Measurements from ENCODE around the gene TMEM119. TPM values are rescaled to one million over a fixed set of nuclear protein-coding genes. Genes with fewer than 3 reads are reported as not detected.
A peak's percentile ranks its signal among the peaks of the same experiment; 100 is the strongest.

Gene TMEM119
- total and polyA plus RNA-seq, 9 of the 15 experiments (the other 6 are each of a cell fraction or from before 2014, with no cell fraction given) = 0.18 TPM; not detected in 8

DNA sequence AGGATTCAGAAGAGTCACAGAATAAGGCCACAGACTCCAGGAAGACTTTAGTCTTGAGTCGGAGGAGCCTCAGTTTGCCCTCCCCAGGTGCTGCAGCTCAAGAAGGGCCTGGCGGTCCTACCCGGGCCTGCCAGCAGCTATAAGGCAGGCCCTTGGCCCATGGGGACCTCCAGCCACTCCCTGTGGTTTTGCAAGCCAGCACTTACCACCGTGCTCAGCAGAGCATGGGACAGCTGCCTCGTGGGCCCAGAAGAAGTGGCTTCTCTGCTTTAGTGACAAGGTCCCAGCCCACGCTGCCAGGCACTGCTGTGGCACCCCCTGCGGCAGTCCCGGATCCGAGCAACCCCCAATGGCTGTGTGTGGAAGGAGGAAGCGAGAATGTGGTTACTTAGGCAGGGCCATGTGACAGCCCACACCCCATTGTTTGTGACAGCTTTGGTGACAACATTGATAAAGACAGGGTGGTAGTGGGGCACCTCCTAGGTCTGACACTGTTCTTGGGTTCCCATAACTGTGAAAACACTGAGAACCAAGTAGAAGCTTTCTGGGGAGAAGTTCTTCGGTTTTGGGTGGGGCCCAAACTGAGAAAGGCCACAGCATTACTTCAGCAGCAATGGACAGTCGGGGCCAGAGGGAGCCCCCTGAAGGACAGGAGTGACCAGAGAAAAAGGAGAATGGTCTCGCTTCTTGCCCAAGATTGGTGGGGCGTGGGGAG lies 35.8 kb upstream of the TMEM119 start, which contains the start of gene SELPLG (continued):
- no peak for TF ChIP-seq CREB1 (IDR thresholded peaks at IDR 0.05)
- TF ChIP-seq CREB1 (CRISPR knock-in tag; IDR thresholded peaks at IDR 0.05) = 0 out of 2 replicates have a peak, but pooled peaks have one; percentile 23
- no peak for TF ChIP-seq HNRNPLL (IDR thresholded peaks at IDR 0.05; ENCODE audit: low read depth, low read length, poor library complexity, severe bottlenecking)
- TF ChIP-seq HDAC1 (IDR thresholded peaks at IDR 0.05) = no peak
- TF ChIP-seq GABPA (tag; conservative IDR thresholded peaks at IDR 0.05; ENCODE audit: low read depth) = no peak
- peak in 1 of 2 experiments; percentile 75; a peak in 1 of 4 replicates for TF ChIP-seq MAZ (CRISPR knock-in tag; conservative IDR thresholded peaks at IDR 0.05 in 1 of 2, IDR thresholded peaks at IDR 0.05 in 1 of 2)
- TF ChIP-seq, protein P1, sequence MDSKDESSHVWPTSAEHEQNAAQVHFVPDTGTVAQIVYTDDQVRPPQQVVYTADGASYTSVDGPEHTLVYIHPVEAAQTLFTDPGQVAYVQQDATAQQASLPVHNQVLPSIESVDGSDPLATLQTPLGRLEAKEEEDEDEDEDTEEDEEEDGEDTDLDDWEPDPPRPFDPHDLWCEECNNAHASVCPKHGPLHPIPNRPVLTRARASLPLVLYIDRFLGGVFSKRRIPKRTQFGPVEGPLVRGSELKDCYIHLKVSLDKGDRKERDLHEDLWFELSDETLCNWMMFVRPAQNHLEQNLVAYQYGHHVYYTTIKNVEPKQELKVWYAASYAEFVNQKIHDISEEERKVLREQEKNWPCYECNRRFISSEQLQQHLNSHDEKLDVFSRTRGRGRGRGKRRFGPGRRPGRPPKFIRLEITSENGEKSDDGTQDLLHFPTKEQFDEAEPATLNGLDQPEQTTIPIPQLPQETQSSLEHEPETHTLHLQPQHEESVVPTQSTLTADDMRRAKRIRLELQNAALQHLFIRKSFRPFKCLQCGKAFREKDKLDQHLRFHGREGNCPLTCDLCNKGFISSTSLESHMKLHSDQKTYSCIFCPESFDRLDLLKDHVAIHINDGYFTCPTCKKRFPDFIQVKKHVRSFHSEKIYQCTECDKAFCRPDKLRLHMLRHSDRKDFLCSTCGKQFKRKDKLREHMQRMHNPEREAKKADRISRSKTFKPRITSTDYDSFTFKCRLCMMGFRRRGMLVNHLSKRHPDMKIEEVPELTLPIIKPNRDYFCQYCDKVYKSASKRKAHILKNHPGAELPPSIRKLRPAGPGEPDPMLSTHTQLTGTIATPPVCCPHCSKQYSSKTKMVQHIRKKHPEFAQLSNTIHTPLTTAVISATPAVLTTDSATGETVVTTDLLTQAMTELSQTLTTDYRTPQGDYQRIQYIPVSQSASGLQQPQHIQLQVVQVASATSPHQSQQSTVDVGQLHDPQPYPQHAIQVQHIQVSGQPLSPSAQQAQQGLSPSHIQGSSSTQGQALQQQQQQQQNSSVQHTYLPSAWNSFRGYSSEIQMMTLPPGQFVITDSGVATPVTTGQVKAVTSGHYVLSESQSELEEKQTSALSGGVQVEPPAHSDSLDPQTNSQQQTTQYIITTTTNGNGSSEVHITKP (IDR thresholded peaks at IDR 0.05; ENCODE audit: partially characterized antibody) = no peak
- TF ChIP-seq SIN3A (IDR thresholded peaks at IDR 0.05; ENCODE audit: borderline replicate concordance in 2 of 2, control insufficient read depth in 1 of 2, low read depth in 2 of 2, low read length in 2 of 2) = no peak
- TF ChIP-seq SRSF3 (IDR thresholded peaks at IDR 0.05; ENCODE audit: insufficient read depth, low read length) = no peak
- no peak for TF ChIP-seq NFYB (IDR thresholded peaks at IDR 0.05; ENCODE audit: extremely low read depth, insufficient read length)
- TF ChIP-seq TAF9B (IDR thresholded peaks at IDR 0.05; ENCODE audit: partially characterized antibody) = no peak
- no peak for TF ChIP-seq CHD4 (IDR thresholded peaks at IDR 0.05; ENCODE audit: insufficient read depth, insufficient replicate concordance, low read depth, low read length, poor library complexity, severe bottlenecking)
- no peak for TF ChIP-seq SRSF7 (optimal IDR thresholded peaks at IDR 0.05; ENCODE audit: low read depth, low read length)
- peak; percentile 58; the same call in 1 of the 2 replicates for TF ChIP-seq ELF2 (CRISPR knock-in tag; IDR thresholded peaks at IDR 0.05)
- no peak for TF ChIP-seq SLC30A9 (CRISPR knock-in tag; IDR thresholded peaks at IDR 0.05)
- no peak for TF ChIP-seq GATAD2A (IDR thresholded peaks at IDR 0.05)
- no peak for TF ChIP-seq RCOR1 (IDR thresholded peaks at IDR 0.05; ENCODE audit: borderline replicate concordance in 1 of 2, low read depth in 2 of 2, low read length in 2 of 2)
- no peak for TF ChIP-seq MCM2 (IDR thresholded peaks at IDR 0.05; ENCODE audit: low read depth)
- TF ChIP-seq, protein P2, sequence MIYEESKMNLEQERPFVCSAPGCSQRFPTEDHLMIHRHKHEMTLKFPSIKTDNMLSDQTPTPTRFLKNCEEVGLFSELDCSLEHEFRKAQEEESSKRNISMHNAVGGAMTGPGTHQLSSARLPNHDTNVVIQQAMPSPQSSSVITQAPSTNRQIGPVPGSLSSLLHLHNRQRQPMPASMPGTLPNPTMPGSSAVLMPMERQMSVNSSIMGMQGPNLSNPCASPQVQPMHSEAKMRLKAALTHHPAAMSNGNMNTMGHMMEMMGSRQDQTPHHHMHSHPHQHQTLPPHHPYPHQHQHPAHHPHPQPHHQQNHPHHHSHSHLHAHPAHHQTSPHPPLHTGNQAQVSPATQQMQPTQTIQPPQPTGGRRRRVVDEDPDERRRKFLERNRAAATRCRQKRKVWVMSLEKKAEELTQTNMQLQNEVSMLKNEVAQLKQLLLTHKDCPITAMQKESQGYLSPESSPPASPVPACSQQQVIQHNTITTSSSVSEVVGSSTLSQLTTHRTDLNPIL (CRISPR knock-in tag; IDR thresholded peaks at IDR 0.05) = no peak
